Measurements from ENCODE around the gene CMIP. TPM values are rescaled to one million over a fixed set of nuclear protein-coding genes. Genes with fewer than 3 reads are reported as not detected.

Gene CMIP
- total and polyA plus RNA-seq, 7 donors: 1.4 to 8.9 (median 4.1) TPM

DNA sequence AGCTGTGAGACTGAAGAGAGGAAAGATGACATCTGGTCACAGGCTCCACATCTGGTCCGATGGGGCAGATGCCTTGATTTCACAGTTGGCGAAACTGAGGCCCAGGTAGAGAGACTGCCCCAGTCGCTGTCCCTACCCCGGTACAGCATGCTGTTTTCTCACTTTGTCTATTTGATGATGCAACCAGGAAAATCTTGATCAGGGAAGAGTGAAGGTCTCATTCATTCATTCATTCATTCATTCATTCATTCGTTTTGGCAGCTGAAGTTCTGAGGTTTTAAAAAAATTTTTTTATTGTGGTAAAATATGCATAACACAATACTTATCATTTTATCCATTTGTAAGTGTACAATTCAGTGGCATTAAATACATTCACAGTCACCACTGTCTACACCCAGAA is 19.7 kb downstream of the CMIP start:
- no peak overlapping the region for H3K4me3 ChIP-seq
- H3K27me3 ChIP-seq (ENCODE audit: insufficient read depth in 3 of 3, low read length in 2 of 3): no peaks in the 10 kb centered on the region
- ATAC-seq (no peak), DNase-seq (no peak)
- intact Hi-C loops (cut with DNase I): no loop called here
- TF ChIP-seq, protein P1, sequence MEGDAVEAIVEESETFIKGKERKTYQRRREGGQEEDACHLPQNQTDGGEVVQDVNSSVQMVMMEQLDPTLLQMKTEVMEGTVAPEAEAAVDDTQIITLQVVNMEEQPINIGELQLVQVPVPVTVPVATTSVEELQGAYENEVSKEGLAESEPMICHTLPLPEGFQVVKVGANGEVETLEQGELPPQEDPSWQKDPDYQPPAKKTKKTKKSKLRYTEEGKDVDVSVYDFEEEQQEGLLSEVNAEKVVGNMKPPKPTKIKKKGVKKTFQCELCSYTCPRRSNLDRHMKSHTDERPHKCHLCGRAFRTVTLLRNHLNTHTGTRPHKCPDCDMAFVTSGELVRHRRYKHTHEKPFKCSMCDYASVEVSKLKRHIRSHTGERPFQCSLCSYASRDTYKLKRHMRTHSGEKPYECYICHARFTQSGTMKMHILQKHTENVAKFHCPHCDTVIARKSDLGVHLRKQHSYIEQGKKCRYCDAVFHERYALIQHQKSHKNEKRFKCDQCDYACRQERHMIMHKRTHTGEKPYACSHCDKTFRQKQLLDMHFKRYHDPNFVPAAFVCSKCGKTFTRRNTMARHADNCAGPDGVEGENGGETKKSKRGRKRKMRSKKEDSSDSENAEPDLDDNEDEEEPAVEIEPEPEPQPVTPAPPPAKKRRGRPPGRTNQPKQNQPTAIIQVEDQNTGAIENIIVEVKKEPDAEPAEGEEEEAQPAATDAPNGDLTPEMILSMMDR (IDR thresholded peaks at IDR 0.05): no peak
- no peak overlapping the region for H3K27ac ChIP-seq
- 91 to 96% (median 92%) methylated on average over 5 of the region's 5 CpGs for WGBS, 3 donors
- no peaks in the 10 kb centered on the region for H3K9me3 ChIP-seq
- no peaks in the 10 kb centered on the region for H3K36me3 ChIP-seq (ENCODE audit: insufficient read depth in 1 of 2, low read depth in 1 of 2)
- H3K4me1 ChIP-seq: no peaks in the 10 kb centered on the region

DNA sequence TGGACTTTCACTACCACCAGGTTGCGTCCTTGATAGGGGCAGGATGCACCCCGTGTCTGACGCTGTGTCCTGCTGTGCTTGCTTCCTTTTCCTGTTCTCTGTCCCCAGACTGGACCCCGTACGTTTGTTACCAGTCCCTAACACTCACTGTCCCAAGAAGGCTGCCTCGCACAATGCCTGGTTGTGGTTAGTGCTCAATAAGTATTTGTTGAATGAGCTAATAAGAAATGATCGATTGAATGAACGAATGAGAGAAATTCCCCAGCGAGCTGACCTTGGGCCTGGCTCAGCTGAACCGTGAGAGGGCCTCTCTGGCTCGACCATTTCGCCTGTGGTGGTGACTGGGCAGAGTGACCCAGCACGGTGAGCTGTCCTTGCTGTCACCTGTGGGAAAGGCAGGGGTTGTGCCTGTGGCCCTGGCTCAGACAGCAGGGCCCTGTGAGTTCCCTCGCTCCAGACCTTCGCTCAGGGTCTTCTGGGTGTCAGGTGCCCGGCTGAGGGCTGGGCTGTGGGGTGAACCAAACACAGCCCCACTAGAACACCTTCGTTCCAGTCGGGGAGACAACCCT is 20.9 kb downstream of the CMIP start:
- H3K9me3 ChIP-seq: no peaks in the 10 kb centered on the region
- H3K27me3 ChIP-seq (ENCODE audit: insufficient read depth in 3 of 3, low read length in 2 of 3): no peaks in the 10 kb centered on the region
- no peak overlapping the region for H3K4me3 ChIP-seq
- H3K27ac ChIP-seq: no peak overlapping the region
- DNase-seq: no peak
- peaks cover 3% of the 10 kb centered on the region for H3K4me1 ChIP-seq
- no peaks in the 10 kb centered on the region for H3K36me3 ChIP-seq (ENCODE audit: insufficient read depth in 1 of 2, low read depth in 1 of 2)
- TF ChIP-seq, protein P1 (IDR thresholded peaks at IDR 0.05): no peak
- 84 to 87% (median 86%) methylated on average over 18 of the region's 18 CpGs for WGBS, 3 donors
- ATAC-seq: no peak
- intact Hi-C loops (cut with DNase I): no loop called here

DNA sequence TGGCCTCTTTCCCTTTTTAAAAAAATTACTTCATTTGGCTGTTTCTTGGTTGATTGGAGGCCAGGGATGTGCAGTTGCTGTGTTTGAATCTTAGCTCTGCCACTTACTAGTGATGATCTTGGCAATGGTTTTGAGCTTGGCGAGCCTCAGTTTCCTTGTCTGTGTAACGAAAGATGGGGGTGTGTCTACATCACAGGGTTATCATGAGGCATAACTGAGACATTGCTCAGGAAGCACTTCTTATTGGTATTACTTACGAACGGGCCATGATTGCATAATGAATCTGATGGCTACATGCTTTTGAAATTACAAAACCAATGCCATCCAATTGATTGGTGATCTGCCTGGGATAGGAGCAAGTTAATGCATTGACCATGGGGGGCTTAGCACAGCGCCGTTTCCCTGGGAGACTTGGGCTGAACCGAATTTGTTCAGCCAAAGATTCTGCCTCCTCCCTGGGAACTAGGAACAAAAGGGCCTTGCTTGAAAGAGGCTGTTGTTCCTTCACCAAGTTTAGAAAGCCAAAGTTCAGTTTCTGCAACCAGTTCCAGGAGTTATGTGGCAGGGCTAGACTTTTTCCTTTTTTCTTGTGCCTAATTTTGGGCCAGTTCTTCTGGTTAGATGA is 21.9 kb downstream of the CMIP start:
- no peak for DNase-seq
- Histone ChIP-seq H3K9me3 (no peaks in the 10 kb centered on the region), H3K4me3 (no peak overlapping the region), H3K27me3 (ENCODE audit: insufficient read depth in 3 of 3, low read length in 2 of 3) (no peaks in the 10 kb centered on the region), H3K36me3 (ENCODE audit: insufficient read depth in 1 of 2, low read depth in 1 of 2) (no peaks in the 10 kb centered on the region), H3K27ac (no peak overlapping the region), H3K4me1 (peaks cover 3% of the 10 kb centered on the region)
- intact Hi-C loops (cut with DNase I): no loop called here
- WGBS, 3 donors: 51 to 74% (median 67%) methylated on average over 7 of the region's 7 CpGs
- TF ChIP-seq, protein P1 (IDR thresholded peaks at IDR 0.05): no peak
- ATAC-seq: no peak

DNA sequence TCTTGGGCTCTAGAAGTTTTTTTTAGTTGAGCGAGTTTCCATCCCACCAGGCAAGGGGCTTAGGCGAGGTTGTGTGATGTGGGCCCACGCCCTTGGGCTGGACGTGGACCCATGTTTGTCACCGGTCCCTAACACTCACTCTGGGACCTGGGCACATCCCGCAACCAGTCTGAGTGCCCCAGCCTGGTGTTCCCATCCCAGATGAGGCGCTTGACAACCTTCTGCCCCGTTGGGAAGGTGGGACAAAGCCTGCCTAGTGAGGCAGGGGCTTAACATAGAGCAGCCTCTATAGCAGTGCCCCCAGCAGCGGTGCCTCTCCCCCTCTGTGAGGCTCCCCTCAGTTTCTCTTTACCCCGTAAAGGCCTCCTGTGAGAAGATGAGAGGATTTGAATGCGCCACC is 22.5 kb downstream of the CMIP start:
- Histone ChIP-seq H3K27me3 (ENCODE audit: insufficient read depth in 3 of 3, low read length in 2 of 3) (no peaks in the 10 kb centered on the region), H3K27ac (no peak overlapping the region), H3K9me3 (no peaks in the 10 kb centered on the region), H3K4me3 (no peak overlapping the region), H3K4me1 (peaks cover 3% of the 10 kb centered on the region), H3K36me3 (ENCODE audit: insufficient read depth in 1 of 2, low read depth in 1 of 2) (no peaks in the 10 kb centered on the region)
- DNase-seq (no peak), ATAC-seq (no peak)
- intact Hi-C loops (cut with DNase I): no loop called here
- TF ChIP-seq, protein P1 (IDR thresholded peaks at IDR 0.05): no peak
- WGBS, 3 donors: 94 to 98% (median 96%) methylated on average over 11 of the region's 11 CpGs

DNA sequence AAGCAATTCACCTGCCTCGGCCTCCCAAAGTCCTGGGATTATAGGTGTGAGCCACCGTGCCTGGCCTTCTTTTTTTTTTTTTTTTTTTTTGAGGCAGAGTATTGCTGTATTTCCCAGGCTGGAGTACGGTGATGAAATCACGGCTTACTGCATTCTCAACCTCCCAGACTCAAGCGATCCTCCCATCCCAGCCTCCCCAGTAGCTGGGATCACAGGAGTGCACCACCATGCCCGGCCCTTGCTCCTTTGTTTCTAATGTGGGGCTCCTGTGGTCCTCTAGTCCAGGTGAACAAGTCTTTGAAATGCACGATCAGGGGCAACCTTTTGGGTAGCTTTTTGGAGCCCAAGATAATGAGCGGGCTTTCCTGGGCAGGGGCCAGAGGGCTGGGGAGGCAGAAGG is 23.2 kb downstream of the CMIP start:
- ATAC-seq (no peak), DNase-seq (no peak)
- H3K9me3 ChIP-seq: no peaks in the 10 kb centered on the region
- intact Hi-C loops (cut with DNase I): no loop called here
- peaks cover 3% of the 10 kb centered on the region for H3K4me1 ChIP-seq
- H3K27ac ChIP-seq: no peak overlapping the region
- WGBS, 3 donors: 95 to 98% (median 95%) methylated on average over 8 of the region's 8 CpGs
- no peak overlapping the region for H3K4me3 ChIP-seq
- no peaks in the 10 kb centered on the region for H3K27me3 ChIP-seq (ENCODE audit: insufficient read depth in 3 of 3, low read length in 2 of 3)
- TF ChIP-seq, protein P1 (IDR thresholded peaks at IDR 0.05): no peak
- no peaks in the 10 kb centered on the region for H3K36me3 ChIP-seq (ENCODE audit: insufficient read depth in 1 of 2, low read depth in 1 of 2)
